Measurements from ENCODE around the gene FLRT3.

- TF ChIP-seq CTCF (IDR thresholded peaks at IDR 0.05) (no peak), ZFX (IDR thresholded peaks at IDR 0.05; ENCODE audit: borderline replicate concordance) (no peak)
These were observed 29.5 kb downstream of the FLRT3 start for GRCh38 chr20:14307956-14308355.

Data from 22Rv1 (cell line).